Glomerular visceral epithelial cell (primary cell): ENCODE measurements around the gene GPR156.
A peak's percentile ranks its signal among the peaks of the same experiment; 100 is the strongest.
"Not testable (repeated sequence)": the region's sequence is repeated elsewhere in the genome, so short reads cannot be mapped to it uniquely, and the experiment has no call there.

ENCODE experiments used
- DNase-seq: peaks from one replicate; pipeline ENCODE4 v3.0.0-alpha.2; 2016; ENCODE audit errors: extremely low spot score

The GPR156 gene

DNA sequence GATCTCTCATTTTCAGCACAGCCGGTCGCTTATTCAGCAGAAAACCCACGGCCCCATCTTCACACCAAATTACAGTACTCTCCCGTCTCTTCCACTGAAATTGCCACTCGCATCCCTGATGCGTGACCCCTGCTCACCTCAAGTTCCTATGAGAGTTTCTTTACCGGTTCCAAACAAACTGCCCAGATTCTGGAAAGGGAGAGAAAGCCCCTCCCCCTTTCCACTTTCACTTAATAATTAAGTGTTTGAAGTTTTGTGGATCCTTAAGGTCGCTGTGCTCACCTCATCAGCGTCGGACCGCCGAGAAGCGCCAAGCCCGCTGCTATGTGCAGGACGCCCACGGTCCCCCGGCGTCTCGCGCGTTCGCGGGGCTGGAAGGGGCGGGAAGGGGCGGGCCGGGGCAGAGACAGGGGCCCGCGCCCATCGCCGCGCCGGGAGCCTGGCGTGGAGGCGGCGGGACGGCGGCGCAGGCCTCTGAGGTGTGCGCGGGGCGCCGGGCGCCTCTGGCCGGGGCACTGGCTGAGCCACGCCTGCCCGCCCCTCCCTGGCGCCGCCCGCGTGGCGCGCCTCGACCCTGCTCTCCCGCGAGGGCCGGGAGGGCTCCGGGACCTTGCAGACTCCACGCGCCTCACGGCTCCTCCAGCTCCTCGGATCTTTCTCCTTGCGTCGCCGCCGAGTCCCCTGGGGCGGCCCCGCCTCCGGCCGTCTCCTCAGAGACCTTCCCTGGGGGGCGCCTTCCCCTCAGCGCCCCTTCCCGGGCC is at the start of gene GPR156:
TSS of gene GPR156 (minus strand) at position 476 of the 761 bp plus-strand sequence. CDS start 41,124 bp downstream, outside the sequence.
- DNase-seq: no peak

DNA sequence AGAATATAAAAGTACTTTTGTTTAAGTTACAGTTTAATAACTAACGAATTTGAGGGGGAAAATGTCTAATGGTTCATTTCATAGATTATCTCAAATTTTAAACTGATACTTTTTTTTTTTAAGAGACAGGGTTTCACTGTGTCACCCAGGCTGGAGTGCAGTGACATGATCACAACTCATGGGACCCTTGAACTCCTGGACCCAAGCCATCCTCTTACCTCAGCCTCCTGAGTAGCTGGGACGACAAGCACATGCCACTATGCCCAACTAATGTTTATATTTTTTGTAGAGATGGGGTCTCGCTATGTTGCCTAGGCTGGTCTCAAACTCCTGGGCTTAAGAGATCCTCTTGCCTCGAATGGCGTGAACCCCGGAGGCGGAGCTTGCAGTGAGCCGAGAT is 47.6 kb upstream of the GPR156 start:
- no peak for DNase-seq

DNA sequence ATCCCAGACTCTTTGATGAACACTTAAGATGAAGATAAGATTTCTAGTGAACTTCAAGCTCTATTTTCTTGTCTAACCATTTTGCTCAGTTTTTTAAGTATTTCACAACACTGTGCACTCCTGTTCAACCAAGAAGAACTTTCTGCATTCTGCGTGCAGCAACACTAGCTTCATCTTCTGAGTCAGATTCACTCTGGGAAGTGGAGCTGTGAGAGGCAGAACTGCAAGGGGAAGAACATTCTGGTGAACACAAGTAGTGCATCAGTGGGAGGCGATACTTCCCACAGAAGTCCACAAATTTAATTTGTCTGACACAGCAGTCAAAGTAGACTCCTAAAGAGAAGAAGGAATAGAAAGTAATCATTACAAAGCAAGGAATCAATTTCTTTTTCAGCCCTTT is 46.1 kb upstream of the GPR156 start:
- no peak for DNase-seq

DNA sequence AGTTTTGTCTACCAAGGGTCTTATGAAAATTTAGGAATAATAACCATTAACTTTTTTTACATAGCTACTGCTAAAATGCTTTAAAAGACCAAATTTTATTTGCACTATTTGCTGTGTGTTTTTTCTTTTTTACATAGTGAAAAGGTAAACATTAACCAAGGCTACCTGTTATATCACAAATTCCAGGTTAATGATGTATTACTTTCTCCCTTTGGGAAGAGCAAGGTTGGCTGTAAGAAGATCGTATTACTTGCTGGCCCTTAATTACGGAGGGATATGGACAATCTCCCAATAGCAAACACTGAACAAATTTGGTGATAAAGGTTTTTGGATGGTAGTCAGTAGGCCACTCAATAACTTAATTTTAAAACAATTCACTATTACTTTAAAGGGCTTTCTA is 41.8 kb upstream of the GPR156 start:
- no peak for DNase-seq

DNA sequence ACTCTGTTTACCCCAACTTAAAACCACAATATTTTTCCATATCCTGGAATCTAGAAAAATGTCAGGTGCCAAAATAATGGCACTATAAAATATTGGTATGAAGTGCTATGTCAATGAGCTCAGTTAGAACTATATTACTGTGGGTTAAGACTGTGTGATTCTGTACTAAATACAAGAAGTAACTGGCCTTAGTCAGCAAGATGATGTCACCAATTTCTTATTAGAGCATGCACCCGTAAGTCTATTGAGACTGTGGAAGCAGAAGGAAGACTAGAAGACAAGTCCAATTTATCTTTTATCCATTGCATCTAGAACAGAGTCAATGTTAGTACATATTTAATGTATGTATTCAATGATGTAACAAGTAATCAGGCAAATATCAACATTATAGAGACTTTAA is 39.2 kb upstream of the GPR156 start:
- DNase-seq: peak; percentile 20

DNA sequence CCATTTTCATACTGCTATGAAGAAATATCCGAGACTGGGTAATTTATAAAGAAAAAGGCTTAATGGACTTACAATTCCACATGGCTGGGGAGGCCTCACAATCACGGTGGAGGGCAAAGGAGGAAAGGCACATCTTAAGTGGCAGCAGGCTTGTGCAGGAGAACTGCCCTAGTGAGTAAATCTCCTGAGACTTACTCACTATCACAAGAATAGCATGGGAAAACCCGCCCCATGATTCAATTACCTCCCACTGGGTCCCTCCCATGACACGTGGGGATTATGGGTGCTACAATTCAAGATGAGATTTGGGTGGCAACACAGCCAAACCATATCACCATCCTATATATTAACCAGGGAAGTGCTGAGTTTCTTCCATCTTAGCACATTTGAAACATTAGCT is 38.7 kb upstream of the GPR156 start:
- not testable (repeated sequence) for DNase-seq

DNA sequence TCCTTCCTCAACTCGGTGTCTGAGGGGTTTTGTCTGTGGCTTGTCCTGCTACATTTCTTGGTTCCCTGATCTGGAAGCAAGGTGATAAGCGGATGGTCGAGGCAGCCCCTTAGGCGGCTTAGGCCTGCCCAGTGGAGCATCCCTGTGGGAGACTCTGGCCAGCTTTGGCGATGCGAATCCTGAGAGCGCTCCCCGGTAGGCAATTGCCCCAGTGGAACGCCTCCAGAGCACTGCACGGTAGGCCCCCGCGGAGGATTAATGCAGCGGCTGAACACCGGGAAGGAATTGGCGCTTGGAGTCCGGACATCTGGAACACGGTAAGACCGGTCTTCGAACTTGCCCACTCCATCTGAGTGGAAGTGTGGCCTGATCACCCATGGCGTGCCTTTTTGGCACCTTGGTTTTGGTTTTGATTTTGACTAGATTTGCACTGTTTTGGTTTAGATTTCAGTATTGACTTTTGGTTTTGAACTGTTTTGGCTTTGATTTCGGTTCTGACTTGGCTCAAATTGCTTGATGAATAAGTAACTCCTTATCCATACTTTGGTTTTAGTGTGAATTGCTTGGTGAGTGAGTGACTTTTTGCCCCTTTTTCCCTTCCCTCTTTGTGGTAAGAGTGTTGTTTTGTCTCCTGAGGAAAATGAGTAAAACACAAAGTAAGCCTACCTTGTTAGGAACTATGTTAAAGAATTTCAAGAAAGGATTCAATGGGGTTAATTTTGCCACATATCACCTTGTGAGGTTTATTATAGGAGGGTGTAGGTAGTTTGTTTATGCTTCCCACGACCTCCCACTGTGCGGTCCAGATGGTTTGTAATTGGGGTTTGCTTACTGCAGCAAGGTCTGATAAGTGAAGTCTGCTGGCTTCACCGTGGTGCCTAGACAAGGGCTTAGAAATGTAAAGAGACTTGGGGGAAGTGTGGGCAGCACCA is 27.1 kb upstream of the GPR156 start:
- DNase-seq: no peak

DNA sequence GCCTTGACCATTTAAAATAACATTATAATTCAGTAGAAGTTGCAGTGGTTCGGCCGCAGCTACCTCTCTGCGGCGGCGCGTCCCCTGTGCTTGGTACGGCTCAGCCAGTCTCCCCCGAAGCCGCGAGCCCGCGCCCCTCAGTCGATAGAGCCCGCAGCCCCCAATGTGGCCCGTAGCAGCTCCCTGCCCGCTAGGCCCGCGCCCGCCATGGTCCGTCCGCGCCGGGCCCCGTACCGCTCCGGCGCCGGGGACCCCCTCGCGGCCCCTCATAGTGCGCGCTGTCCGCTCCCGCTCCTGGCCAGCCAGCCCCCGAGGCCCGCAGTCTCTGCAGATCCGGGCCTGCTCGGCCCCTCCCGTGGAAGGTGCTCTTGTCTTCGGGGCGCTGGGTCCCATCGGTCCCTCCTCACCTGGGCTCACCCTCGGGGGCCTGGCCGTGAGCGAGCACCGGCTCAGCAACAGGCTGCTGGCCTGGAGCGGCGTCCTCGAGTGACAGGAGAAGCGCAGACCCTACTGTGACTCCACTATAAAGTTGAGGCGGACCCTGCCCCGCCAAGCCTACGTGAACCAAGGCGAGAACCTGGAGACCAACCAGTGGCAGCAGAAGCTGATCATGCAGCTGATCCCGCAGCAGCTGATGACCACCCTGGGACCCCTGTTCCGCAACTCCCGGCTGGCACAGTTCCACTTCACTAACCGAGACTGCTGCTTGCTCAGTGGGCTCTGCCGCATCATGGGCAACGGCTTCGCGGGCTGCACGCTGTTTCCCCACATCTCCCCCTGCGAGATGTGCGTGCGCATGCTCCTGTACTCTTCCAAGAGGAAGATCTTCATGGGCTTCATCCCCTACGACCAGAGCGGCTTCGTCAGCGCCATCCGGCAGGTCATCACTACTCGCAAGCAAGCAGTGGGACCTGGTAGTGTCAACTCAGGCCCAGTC is 21.8 kb upstream of the GPR156 start:
- no peak for DNase-seq

DNA sequence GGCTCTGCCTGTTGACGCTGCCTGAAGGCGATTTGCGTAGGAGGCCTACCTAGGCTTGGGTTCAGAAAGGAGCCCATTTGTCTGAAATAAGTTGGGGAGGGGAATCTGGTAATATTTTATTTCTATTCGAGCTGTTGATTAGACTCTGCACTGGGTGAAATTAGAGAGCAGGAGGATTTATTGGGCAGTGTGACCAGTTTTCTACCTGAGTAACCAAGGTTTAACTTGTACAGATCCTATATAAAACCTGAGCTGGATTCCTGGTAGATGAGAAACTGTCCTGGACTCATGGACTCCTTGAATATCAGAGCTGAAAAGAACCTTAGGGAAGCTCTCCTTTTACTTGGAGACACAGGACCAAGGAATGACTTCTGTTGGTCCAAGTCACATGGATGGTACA is 19.6 kb upstream of the GPR156 start:
- DNase-seq: no peak

DNA sequence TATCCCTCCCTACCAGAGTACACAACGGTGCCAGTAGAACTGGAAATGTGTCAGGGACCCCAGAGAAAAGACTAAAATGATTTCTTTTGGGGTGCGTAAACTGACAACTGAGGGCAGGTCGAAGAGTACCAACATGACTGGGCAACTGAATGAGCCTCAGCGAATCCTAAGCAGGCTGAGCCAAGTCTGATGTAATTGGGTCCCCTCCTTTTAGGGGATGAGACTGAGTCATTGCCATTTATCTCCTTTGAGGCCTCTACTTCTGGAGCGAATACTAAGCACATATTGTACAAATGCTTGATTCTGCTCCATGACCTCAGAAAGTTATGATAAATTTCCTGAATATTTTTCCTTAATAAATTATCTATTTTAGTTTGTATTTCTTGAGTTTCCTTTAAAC is 17.3 kb upstream of the GPR156 start:
- DNase-seq: no peak

DNA sequence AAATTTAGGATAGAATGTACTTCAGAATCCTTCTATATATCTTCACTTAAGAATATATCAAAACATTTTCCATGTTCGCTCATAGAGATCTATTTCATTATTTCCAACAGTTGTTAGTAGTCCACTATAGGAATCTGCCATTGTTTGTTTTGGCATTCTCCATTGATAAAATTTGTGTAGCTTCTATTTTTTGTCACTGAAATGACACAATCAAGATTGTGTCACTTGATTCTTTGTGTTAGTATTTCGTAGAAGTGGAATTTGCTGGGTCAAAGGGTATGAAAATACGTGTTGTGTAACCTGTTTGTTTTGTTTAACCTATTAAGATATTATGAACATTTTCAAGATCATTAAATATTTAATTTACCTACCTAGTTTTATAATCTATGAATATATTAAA is 15.9 kb upstream of the GPR156 start:
- no peak for DNase-seq

DNA sequence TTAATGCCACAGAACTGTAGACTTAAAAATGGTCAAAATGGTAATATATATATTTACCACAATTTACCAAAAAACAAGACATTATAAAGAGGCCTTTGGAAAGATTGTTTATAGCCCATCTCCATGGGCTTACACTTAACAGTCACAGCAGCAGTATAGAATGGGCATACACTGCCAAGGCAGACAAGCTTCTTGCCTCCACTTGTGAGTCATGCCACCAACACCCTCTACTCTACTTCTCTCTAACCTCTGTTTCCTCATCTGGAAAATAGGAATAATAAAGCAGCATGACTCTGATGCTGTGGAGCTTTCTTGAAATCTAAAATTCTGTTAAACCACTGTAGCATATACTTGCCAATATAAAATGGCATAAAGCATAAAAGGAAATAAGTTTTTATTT is 14.4 kb upstream of the GPR156 start:
- no peak for DNase-seq

DNA sequence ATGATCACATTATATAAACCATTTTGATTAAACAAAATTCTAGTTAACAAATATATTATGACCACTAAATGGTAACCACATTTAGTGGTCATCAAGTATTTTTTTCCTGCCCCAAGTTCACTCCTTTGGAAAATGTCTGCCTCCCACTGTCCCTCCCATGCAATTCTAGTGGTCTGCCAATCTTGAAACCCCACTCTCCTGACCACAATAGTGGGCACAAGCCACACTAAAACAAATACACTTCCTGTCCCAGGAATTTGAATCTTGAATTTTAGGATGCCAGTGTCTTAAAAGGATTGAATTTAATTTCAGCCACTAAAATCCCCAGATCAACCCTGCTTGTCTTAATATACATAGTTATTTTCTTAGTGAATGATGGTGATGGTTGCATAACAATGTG is 14.0 kb upstream of the GPR156 start:
- DNase-seq: no peak

DNA sequence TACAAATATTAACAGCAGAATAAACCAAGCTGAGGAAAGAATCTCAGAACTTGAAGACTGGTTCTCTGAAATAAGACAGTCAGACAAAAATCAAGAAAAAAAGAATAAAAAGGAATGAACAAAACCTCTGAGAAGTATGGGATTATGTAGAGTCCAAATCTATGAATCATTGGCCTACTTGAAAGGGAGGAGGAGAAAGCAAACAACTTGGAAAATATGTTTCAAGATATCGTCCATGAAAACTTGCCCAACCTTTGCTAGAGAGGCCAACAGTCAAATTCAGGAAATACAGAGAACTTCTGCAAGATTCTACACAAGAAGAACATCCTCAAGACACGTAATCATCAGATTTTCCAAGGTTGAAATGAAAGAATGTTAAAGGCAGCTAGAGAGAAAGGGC is 6.5 kb upstream of the GPR156 start:
- not testable (repeated sequence) for DNase-seq

DNA sequence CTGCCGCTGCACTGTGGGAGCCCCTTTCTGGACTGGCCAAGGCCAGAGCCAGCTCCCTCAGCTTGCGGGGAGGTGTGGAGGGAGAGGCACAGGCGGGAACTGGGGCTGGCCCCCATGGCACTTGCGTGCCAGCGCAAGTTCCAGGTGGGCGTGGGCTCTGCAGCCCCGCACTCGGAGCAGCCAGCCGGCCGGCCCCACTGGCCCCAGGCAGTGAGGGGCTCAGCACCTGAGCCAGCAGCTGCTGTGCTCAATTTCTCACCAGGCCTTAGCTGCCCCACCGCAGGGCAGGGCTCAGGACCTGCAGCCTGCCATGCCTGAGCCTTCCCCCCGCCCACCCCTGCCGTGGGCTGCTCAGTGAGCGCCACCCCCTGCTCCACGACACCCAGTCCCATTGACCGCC is 4.6 kb upstream of the GPR156 start:
- no peak for DNase-seq

DNA sequence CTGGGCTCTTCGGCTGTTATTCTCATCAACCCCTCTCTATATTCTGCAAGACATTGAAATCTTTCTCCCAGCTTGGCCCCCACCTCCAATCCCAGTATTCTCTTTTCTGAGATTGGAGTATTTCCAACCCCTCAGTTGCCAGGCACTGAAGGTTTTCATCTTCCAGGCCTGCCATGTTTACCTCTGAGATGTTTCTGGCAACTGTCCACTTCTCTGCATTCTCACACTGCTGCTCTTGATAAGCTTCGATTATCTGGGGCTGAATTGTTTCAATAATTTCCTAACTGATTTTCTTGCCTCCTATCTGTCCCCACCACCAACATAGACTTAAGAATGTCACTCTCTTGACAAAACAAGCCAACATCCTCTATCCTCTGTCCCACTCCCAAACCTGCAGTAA is 1.4 kb upstream of the GPR156 start:
- no peak for DNase-seq

DNA sequence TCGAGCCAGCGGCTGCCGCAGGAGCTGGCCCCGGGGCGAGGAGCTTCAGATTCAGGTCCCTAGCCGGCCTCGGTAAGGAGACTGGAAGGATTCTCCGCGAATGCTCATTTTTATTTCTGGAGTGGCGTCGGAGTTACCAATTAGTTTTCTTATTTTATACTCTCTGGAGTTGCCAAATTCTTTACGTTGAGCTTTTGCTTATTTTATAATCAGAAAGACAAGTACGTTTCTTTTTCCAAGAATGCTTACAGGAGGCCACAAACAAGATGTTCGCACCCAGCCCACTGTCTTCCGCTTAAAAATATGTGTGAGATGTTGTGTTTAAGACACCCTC is 453 bp upstream of the GPR156 start:
- DNase-seq: no peak

DNA sequence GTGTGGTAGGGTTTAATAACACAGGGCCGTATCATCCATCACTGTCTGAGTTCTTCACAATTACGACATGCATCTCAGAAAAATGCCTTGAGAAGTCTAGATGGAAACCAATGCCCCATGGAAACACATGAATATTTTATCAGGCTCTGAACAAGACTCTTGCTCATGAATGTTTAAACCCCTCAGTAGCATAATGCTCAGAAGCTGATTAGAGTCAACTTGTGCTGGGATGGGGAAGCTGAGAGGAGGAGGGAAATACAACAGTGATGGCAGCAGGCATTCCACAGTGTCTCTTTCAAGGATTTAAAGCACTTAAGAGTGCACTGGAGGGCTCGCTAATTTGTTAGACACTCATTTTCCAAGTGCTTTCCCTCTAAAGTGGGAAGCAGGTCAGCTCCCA is 3.8 kb downstream of the GPR156 start:
- DNase-seq: no peak

DNA sequence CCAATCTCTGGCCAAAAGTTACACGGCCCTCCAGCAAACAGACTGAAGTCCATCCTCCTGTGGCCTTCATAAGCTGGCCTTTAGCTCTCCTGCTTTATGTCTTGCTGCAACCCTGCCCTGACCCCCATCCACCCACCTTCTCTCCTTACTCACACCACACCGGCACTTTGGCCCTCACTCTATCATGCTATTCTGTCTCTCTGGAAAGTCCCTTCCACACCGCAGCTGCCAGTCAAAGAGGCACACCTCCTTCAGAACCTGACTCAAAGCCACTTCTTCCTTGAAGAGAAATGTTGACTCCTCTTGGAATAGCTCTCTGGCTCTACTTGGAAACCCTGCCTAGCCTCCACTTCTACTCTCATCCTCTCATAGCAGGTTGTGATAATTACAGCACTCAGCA is 4.5 kb downstream of the GPR156 start:
- no peak for DNase-seq

DNA sequence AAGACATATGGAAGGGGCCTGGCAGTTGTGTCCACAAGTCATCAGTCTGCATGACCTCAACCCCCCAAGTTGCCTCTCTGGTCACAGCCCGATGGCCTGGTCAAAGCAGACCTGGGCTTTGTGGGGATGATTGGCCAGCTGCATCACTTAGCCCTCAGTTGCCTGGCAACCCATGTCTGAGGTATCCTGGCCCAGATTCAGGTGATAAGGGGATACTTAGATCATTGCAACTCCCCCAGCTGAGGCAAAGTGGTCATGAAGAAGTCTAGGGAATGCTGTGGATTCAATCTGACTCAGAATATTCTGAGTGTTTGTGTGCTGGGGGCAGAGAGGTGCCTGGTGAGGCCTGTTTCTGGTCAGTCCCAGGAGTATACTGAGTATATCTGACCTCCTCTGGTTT is 5.0 kb downstream of the GPR156 start:
- DNase-seq: no peak

DNA sequence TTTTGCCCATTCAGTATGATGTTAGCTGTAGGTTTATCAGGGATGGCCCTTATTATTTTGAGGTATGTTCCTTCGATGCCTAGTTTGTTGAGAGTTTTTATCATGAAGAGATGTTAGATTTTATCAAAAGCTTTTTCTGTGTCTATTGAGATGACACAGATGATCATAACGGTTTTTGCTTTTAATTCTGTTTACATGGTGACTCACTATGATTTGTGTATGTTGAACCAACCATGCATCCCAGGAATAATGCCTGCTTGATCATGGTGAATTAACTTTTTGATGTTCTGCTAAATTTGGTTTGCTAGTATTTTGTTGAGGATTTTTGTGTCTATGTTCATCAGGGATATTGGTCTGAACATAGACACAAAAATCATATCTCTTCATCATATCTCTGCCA is 8.3 kb downstream of the GPR156 start:
- DNase-seq: no peak

DNA sequence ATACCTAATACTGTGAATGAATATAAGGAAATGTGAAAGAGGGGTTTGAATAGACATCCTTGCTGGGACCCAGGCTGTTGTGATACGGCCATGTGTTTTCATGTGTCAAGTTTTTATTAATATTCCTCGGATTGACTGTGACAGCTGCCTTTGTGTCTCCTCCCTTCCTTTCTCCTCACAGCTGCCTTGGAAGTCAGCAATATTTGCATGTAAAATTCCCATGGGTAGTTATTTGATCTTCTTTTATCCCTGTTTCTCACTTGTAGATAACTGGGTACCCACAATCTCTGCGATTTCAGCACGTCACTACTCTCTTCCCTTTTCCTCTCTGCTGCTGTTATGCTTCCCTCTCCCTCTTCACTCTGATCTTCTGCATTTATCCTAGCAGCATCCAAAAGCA is 9.4 kb downstream of the GPR156 start:
- DNase-seq: no peak
